ENCODE measurements around the gene SLC6A18. TPM values are rescaled to one million over a fixed set of nuclear protein-coding genes. Genes with fewer than 3 reads are reported as not detected.

The SLC6A18 gene
- total RNA-seq, 3 donors from 2014 or later, result 0.89 TPM; not detected in 2

- Histone ChIP-seq H3K4me1 (ENCODE audit: low read depth) (no peaks in the 10 kb centered on the region), H3K9me3 (no peaks in the 10 kb centered on the region), H3K4me3 (no peak overlapping the region), H3K36me3 (ENCODE audit: low read depth) (no peaks in the 10 kb centered on the region)
- intact Hi-C loops (cut with DNase I, micrococcal nuclease), result no loop called here
- TF ChIP-seq, protein P1, sequence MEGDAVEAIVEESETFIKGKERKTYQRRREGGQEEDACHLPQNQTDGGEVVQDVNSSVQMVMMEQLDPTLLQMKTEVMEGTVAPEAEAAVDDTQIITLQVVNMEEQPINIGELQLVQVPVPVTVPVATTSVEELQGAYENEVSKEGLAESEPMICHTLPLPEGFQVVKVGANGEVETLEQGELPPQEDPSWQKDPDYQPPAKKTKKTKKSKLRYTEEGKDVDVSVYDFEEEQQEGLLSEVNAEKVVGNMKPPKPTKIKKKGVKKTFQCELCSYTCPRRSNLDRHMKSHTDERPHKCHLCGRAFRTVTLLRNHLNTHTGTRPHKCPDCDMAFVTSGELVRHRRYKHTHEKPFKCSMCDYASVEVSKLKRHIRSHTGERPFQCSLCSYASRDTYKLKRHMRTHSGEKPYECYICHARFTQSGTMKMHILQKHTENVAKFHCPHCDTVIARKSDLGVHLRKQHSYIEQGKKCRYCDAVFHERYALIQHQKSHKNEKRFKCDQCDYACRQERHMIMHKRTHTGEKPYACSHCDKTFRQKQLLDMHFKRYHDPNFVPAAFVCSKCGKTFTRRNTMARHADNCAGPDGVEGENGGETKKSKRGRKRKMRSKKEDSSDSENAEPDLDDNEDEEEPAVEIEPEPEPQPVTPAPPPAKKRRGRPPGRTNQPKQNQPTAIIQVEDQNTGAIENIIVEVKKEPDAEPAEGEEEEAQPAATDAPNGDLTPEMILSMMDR (IDR thresholded peaks at IDR 0.05), result no peak
- DNase-seq, result no peak
- ATAC-seq, result no peak
These were observed 51.7 kb downstream of the SLC6A18 start for GRCh38 chr5:1276930-1277329.

GRCh38 chr5:1277331-1277730 lies 52.1 kb downstream of the SLC6A18 start:
- peak in 1 of 3 donors; percentile 37 for DNase-seq
- Histone ChIP-seq H3K4me1 (ENCODE audit: low read depth) (no peaks in the 10 kb centered on the region), H3K9me3 (no peaks in the 10 kb centered on the region), H3K4me3 (no peak overlapping the region), H3K36me3 (ENCODE audit: low read depth) (no peaks in the 10 kb centered on the region)
- intact Hi-C loops (cut with DNase I, micrococcal nuclease), result no loop called here
- ATAC-seq, result no peak
- TF ChIP-seq, protein P1 (IDR thresholded peaks at IDR 0.05), result no peak

GRCh38 chr5:1277781-1278180 lies 52.6 kb downstream of the SLC6A18 start:
- Histone ChIP-seq H3K9me3 (no peaks in the 10 kb centered on the region), H3K36me3 (ENCODE audit: low read depth) (no peaks in the 10 kb centered on the region), H3K4me3 (no peak overlapping the region), H3K4me1 (ENCODE audit: low read depth) (no peaks in the 10 kb centered on the region)
- ATAC-seq (no peak), DNase-seq (peak in 1 of 3 donors; percentile 31)
- TF ChIP-seq, protein P1 (IDR thresholded peaks at IDR 0.05), result no peak
- intact Hi-C loops (cut with DNase I, micrococcal nuclease), result no loop called here

DNA sequence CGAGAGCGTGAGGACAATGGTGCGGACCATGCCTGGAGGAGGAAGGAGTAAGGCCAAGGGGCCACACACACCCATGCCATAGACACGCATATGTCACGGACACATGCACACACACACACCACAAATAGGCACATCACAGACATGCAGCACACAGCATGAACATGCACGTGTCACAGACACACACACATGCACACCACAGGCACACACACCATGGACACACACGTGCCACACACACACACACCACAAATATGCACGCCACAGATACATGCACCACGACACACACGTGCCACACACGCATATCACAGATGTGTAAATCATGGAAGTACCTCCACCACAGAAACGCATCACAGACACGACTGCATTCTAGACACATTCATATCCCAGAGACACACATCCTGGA lies 53.0 kb downstream of the SLC6A18 start:
- no peak for DNase-seq
- ATAC-seq, result no peak

GRCh38 chr5:1278656-1279442 lies 53.7 kb downstream of the SLC6A18 start:
- Histone ChIP-seq H3K4me1 (ENCODE audit: low read depth) (no peaks in the 10 kb centered on the region), H3K36me3 (ENCODE audit: low read depth) (no peaks in the 10 kb centered on the region), H3K9me3 (no peaks in the 10 kb centered on the region), H3K4me3 (no peak overlapping the region)
- ATAC-seq, result no peak
- DNase-seq, result peak in 2 of 3 donors; percentile 13 to 34
- intact Hi-C loops (cut with DNase I, micrococcal nuclease), result no loop called here
- TF ChIP-seq, protein P1 (IDR thresholded peaks at IDR 0.05), result no peak

More for the DNA sequence above, 53.0 kb downstream of the SLC6A18 start:
- Histone ChIP-seq H3K36me3 (ENCODE audit: low read depth) (no peaks in the 10 kb centered on the region), H3K9me3 (no peaks in the 10 kb centered on the region), H3K4me1 (ENCODE audit: low read depth) (no peaks in the 10 kb centered on the region), H3K4me3 (no peak overlapping the region)
- intact Hi-C loops (cut with DNase I, micrococcal nuclease), result no loop called here
- TF ChIP-seq, protein P1 (IDR thresholded peaks at IDR 0.05), result no peak

Measured in mucosa of descending colon (tissue), 3 donors.